GM12873 (cell line): Measurements from ENCODE around the gene RPP40.

Experiments used
- TF ChIP-seq, protein P1 (sequence below): IDR thresholded peaks from 2 replicates; pipeline ENCODE4 v1.5.1; 2012; ENCODE audit warnings: low read depth, mild to moderate bottlenecking, moderate library complexity, low read length, control low read depth; ENCODE audit not compliant: insufficient read depth; ENCODE audit errors: missing control alignments

The RPP40 gene

DNA sequence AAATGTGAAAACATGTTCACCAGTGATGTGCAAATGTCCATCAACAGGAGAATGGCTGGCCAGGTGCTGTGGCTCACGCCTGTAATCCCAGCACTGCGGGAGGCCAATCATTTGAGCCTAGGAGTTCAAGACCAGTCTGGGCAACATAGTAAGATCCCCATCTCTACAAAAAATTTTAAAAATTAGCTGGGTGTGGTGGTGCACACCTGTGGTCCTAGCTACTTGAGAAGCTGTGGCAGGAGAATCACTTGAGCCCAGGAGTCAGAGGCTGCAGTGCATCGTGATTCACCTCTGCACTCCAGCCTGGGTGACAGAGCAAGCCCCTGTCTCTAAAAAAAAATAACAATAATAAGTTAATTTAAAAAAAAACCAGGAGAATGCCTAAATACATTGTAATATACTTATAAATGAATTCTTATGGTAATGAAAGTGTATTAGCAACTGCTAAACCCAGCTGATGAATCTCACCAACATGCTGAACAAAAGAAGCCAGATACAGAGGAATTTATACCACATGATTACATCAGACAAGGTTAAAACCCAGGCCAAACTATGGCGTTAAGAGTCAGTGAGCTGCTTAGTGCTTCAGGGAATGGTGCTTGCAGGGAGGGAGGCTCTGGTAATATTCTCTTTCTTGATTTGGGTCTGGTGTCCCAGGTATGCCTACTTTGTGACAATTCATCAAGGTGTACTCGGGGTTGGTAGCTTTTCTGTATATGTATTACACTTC is 36.4 kb downstream of the RPP40 start:
- TF ChIP-seq, protein P1, sequence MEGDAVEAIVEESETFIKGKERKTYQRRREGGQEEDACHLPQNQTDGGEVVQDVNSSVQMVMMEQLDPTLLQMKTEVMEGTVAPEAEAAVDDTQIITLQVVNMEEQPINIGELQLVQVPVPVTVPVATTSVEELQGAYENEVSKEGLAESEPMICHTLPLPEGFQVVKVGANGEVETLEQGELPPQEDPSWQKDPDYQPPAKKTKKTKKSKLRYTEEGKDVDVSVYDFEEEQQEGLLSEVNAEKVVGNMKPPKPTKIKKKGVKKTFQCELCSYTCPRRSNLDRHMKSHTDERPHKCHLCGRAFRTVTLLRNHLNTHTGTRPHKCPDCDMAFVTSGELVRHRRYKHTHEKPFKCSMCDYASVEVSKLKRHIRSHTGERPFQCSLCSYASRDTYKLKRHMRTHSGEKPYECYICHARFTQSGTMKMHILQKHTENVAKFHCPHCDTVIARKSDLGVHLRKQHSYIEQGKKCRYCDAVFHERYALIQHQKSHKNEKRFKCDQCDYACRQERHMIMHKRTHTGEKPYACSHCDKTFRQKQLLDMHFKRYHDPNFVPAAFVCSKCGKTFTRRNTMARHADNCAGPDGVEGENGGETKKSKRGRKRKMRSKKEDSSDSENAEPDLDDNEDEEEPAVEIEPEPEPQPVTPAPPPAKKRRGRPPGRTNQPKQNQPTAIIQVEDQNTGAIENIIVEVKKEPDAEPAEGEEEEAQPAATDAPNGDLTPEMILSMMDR, result no peak

DNA sequence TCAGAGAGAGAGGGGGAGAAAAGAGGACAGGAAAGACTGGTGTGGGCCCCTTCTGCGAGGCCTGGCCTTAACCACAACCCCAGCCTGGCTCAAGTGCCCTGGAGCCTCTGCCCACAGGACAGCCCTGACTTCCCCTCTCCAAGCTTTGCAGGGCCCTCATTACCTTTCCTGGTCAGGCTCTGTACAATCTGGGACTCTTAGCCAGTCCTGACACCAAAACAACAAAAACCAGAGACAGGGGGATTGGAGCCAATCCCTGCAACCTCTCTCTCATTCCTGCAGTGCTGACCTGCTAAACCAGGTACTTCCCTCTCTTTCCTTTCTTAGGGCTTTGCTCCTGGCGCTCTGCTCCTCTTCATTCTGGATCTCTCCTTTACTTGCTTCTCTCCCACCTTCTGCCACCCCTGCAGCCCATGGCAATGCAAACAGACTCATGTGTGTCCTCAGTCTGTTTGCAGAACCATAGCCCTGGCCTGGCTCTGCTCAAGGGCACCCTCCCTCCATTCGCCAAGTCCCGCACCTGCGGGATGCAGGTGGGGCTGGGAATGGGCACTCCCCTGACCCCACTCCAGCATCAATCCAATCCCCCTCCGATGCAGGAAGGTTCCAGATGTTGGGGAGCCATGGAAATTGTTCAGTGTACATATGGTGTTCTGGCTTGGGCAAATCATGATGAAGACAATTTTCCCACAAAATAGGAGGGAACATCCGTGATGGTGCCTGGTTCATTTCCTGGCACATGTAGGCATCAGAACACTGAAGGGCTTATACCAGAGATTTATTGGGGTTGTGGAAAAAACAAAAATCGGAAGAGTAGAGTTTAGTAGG is 38.1 kb downstream of the RPP40 start:
- TF ChIP-seq, protein P1, result no peak

DNA sequence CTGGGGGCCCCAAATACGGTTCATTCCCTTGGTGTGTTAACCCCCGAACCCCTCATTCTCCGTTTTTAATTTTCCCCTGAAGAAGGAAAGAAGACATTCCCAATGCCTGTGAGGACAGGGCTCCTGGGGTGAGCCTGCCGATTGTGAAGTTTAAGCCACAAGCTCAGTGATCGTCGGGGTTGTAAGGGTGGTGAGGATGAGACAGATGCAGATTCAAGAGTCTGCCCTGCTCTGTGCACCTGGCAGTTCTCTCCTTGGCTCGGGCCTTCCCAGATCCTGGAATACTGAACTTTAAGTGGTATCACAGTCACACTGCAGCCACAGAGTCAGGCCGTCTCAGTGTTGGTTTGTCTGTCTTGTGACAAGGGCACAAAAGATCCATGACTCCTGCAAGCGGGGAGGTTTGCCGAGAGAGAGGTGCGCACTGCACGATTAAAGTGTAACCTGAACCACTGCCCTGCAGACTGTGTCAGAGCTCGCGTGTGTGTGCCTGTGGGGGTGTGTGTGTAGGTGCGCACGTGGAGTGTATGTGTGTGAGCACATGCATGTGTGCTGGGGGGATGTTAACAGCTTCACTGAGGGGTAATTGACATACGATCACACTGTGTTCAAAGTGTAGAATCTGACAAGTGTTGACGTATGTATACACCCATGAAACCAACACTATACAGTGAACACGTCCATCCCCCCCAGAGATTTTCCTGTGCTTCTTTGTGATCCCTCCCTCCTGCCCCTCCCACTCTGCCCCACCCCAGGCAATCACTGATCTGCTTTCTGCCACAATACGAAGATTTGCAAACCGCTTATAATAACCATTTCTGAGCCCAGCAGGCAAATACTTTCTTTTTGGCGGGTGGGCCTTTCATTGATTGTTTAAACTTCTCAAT is 38.9 kb downstream of the RPP40 start:
- TF ChIP-seq, protein P1, result no peak

- TF ChIP-seq, protein P1, result no peak
Measured at GRCh38 chr6:4962905-4963304, 40.9 kb downstream of the RPP40 start.

- TF ChIP-seq, protein P1, result no peak
Measured at GRCh38 chr6:4961322-4962168, 42.3 kb downstream of the RPP40 start.

DNA sequence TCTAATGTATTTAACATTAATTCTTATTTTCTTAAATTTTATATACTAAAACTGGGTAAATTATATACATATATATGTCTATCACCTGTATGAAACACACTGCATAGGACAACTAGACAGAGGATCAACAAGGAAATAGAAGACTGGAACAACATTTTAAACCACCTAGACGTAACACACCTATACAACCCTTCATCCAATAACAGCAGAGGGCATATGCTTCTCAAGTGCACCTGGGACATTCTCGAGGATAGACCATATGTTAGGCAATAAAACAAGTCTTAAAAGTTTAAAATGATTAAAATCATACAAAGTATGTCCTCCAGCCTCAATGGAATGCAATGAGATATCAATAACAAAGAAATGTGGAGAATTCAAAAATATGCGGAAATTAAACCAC is 45.2 kb downstream of the RPP40 start:
- TF ChIP-seq, protein P1, result no peak
